ENCODE data around the gene TLE4.
"Not testable (repeated sequence)": the region's sequence is repeated elsewhere in the genome, so short reads cannot be mapped to it uniquely, and the experiment has no call there.

Gene TLE4

GRCh38 chr9:79751895-79752466 is 180.2 kb downstream of the TLE4 start:
- not testable (repeated sequence) for DNase-seq

- DNase-seq = no peak
Observed at GRCh38 chr9:79756414-79756813, 184.6 kb downstream of the TLE4 start.

- DNase-seq = no peak
Observed at GRCh38 chr9:79757074-79757473, 185.3 kb downstream of the TLE4 start.

GRCh38 chr9:79757881-79758669 is 186.3 kb downstream of the TLE4 start:
- peak; percentile 12 for DNase-seq

GRCh38 chr9:79759460-79759859 is 187.7 kb downstream of the TLE4 start:
- DNase-seq = no peak

- DNase-seq = no peak
Observed at GRCh38 chr9:79762070-79762469, 190.3 kb downstream of the TLE4 start.

GRCh38 chr9:79763671-79764285 is 192.0 kb downstream of the TLE4 start:
- DNase-seq = peak; percentile 15

GRCh38 chr9:79764374-79764773 is 192.6 kb downstream of the TLE4 start:
- DNase-seq = no peak

- DNase-seq = no peak
Observed at GRCh38 chr9:79765466-79765865, 193.7 kb downstream of the TLE4 start.

GRCh38 chr9:79766091-79766490 is 194.3 kb downstream of the TLE4 start:
- no peak for DNase-seq

GRCh38 chr9:79768194-79768593 is 196.4 kb downstream of the TLE4 start:
- no peak for DNase-seq

- no peak for DNase-seq
Observed at GRCh38 chr9:79769476-79770275, 197.9 kb downstream of the TLE4 start.

GRCh38 chr9:79774356-79774755 is 202.6 kb downstream of the TLE4 start:
- no peak for DNase-seq
